Panc1 (cell line): ENCODE results near the gene HBP1.

Experiments
- CTCF ChIP-seq: fragments of 450-650 bp; IDR thresholded peaks from 2 replicates; pipeline ENCODE4 v1.5.1; 2017; ENCODE audit warnings: mild to moderate bottlenecking
- POLR2AphosphoS5 ChIP-seq: IDR thresholded peaks from 2 replicates; pipeline ENCODE4 v1.6.1; 2012; ENCODE audit warnings: mild to moderate bottlenecking, low read depth, low read length, moderate library complexity

- TF ChIP-seq CTCF (no peak), POLR2AphosphoS5 (no peak)
Measured at GRCh38 chr7:107206136-107206535, 37.3 kb downstream of the HBP1 start.
